ENCODE measurements around the gene ELP1.

DNA sequence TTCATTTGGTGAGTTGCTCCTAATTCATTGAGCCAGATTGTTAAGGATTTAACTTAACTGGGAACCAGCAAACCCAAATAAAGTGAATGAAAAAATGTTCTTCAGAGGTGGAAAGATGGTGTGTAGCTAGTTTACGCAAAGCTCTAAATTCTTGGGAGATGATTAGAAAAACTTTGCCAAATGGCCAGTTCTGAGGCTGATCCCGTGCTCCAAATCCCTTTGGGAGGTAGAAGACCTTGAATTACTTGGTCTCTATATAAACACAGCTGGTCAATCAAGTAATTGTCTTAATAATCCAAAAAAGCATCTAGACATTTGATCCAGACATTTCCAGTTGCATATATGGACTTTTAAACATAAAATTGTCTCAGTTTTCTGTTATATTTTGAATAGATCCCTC, 89.5 kb downstream of the ELP1 start:
- TF ChIP-seq, protein P1, sequence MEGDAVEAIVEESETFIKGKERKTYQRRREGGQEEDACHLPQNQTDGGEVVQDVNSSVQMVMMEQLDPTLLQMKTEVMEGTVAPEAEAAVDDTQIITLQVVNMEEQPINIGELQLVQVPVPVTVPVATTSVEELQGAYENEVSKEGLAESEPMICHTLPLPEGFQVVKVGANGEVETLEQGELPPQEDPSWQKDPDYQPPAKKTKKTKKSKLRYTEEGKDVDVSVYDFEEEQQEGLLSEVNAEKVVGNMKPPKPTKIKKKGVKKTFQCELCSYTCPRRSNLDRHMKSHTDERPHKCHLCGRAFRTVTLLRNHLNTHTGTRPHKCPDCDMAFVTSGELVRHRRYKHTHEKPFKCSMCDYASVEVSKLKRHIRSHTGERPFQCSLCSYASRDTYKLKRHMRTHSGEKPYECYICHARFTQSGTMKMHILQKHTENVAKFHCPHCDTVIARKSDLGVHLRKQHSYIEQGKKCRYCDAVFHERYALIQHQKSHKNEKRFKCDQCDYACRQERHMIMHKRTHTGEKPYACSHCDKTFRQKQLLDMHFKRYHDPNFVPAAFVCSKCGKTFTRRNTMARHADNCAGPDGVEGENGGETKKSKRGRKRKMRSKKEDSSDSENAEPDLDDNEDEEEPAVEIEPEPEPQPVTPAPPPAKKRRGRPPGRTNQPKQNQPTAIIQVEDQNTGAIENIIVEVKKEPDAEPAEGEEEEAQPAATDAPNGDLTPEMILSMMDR (IDR thresholded peaks at IDR 0.05): no peak
- TF ChIP-seq POLR2A (IDR thresholded peaks at IDR 0.05): no peak

Measured in testis (tissue), 2 donors.